Neutrophil (primary cell): ENCODE results near the gene EYS.

ENCODE experiments used
- H3K27ac ChIP-seq: fragments of 200-600 bp; sonication (generic); 2 replicates; pipeline ENCODE4 v1.5.1; 2016; ENCODE audit warnings: mild to moderate bottlenecking, moderate library complexity
- H3K27me3 ChIP-seq: fragments of 200-600 bp; sonication (generic); 2 replicates; pipeline ENCODE4 v1.6.0; 2016; ENCODE audit warnings: mild to moderate bottlenecking
- H3K36me3 ChIP-seq: fragments of 200-600 bp; sonication (generic); 2 replicates; pipeline ENCODE4 v1.5.1; 2017
- H3K4me1 ChIP-seq, 2 experiments: fragments of 200-600 bp in 1 of 2; sonication (generic) in 1 of 2; 1 replicate in 1 of 2; 2 replicates in 1 of 2; pipeline versions ENCODE4 v1.5.1 to v1.6.1; 2013 to 2016; ENCODE audit warnings: low read depth in 1 of 2, low read length in 1 of 2, mild to moderate bottlenecking in 1 of 2, moderate library complexity in 1 of 2; ENCODE audit not compliant: control insufficient read depth in 1 of 2, insufficient read depth in 1 of 2
- H3K4me3 ChIP-seq, 2 experiments: fragments of 200-600 bp in 1 of 2; sonication (generic) in 1 of 2; 1 replicate in 1 of 2; 2 replicates in 1 of 2; pipeline ENCODE4 v1.5.1; 2013 to 2016; ENCODE audit warnings: low read depth in 1 of 2, low read length in 1 of 2, mild to moderate bottlenecking in 1 of 2, moderate library complexity in 1 of 2
- H3K9me3 ChIP-seq: fragments of 200-600 bp; sonication (generic); 2 replicates; pipeline ENCODE4 v1.5.1; 2016
- CTCF ChIP-seq: fragments of 200-600 bp; sonication (generic); IDR thresholded peaks from 2 replicates; pipeline ENCODE4 v1.5.1; 2016; ENCODE audit warnings: antibody characterized with exemption

The EYS gene

GRCh38 chr6:63732336-63732735 lies 1974.7 kb downstream of the EYS start:
- Histone ChIP-seq H3K4me3 (no peak overlapping the region), H3K36me3 (no peaks in the 10 kb centered on the region), H3K27me3 (no peaks in the 10 kb centered on the region), H3K27ac (no peak overlapping the region), H3K4me1 (no peaks in the 10 kb centered on the region), H3K9me3 (no peaks in the 10 kb centered on the region)
- no peak for TF ChIP-seq CTCF

GRCh38 chr6:63731930-63732329 lies 1975.1 kb downstream of the EYS start:
- Histone ChIP-seq H3K9me3 (no peaks in the 10 kb centered on the region), H3K27me3 (no peaks in the 10 kb centered on the region), H3K4me3 (no peak overlapping the region), H3K36me3 (no peaks in the 10 kb centered on the region), H3K27ac (no peak overlapping the region), H3K4me1 (no peaks in the 10 kb centered on the region)
- TF ChIP-seq CTCF, result no peak

GRCh38 chr6:63730311-63730710 lies 1976.7 kb downstream of the EYS start:
- H3K9me3 ChIP-seq, result no peaks in the 10 kb centered on the region
- H3K4me3 ChIP-seq, result no peak overlapping the region
- no peaks in the 10 kb centered on the region for H3K4me1 ChIP-seq
- no peaks in the 10 kb centered on the region for H3K27me3 ChIP-seq
- no peak for TF ChIP-seq CTCF
- no peaks in the 10 kb centered on the region for H3K36me3 ChIP-seq
- no peak overlapping the region for H3K27ac ChIP-seq

GRCh38 chr6:63724721-63725120 lies 1982.3 kb downstream of the EYS start:
- no peak overlapping the region for H3K4me3 ChIP-seq
- no peaks in the 10 kb centered on the region for H3K27me3 ChIP-seq
- no peaks in the 10 kb centered on the region for H3K36me3 ChIP-seq
- no peaks in the 10 kb centered on the region for H3K9me3 ChIP-seq
- H3K27ac ChIP-seq, result no peak overlapping the region
- TF ChIP-seq CTCF, result no peak
- H3K4me1 ChIP-seq, result no peaks in the 10 kb centered on the region

- H3K4me1 ChIP-seq, result no peaks in the 10 kb centered on the region
- no peak overlapping the region for H3K27ac ChIP-seq
- no peaks in the 10 kb centered on the region for H3K27me3 ChIP-seq
- no peaks in the 10 kb centered on the region for H3K9me3 ChIP-seq
- H3K36me3 ChIP-seq, result no peaks in the 10 kb centered on the region
- no peak overlapping the region for H3K4me3 ChIP-seq
- no peak for TF ChIP-seq CTCF
Observed at GRCh38 chr6:63721181-63721580, 1985.8 kb downstream of the EYS start.

GRCh38 chr6:63716169-63716568 lies 1990.9 kb downstream of the EYS start:
- H3K36me3 ChIP-seq, result peaks cover 34% of the 10 kb centered on the region
- no peaks in the 10 kb centered on the region for H3K27me3 ChIP-seq
- no peaks in the 10 kb centered on the region for H3K9me3 ChIP-seq
- H3K4me1 ChIP-seq, result no peaks in the 10 kb centered on the region
- no peak overlapping the region for H3K4me3 ChIP-seq
- TF ChIP-seq CTCF, result no peak
- H3K27ac ChIP-seq, result no peak overlapping the region
